HG03342 (cell line): ENCODE results near the gene NACA.

Source experiments
- ATAC-seq: cut with Tn5 transposase; IDR thresholded peaks from one replicate; pipeline ENCODE4 v1.9.1; 2021; ENCODE audit warnings: mild to moderate bottlenecking, moderate library complexity; ENCODE audit not compliant: unreplicated experiment

Gene NACA

DNA sequence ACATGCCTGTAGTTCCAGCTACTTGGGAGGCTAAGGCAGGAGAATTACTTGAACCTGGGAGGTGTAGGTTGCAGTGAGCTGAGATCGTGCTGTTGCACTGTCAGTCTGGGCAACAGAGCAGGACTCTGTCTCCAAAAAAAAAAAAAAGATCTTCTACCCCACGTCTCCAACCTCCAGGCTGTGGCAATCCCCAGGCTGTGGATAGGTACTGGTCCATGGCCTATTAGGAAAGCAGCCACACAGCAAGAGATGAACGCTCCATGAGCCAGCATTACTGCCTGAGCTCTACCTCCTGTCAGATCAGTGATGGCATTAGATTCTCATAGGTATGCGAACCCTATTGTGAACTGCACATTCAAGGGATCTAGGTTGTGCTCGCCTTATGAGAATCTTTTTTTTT, 30.9 kb downstream of the NACA start:
- no peak for ATAC-seq

DNA sequence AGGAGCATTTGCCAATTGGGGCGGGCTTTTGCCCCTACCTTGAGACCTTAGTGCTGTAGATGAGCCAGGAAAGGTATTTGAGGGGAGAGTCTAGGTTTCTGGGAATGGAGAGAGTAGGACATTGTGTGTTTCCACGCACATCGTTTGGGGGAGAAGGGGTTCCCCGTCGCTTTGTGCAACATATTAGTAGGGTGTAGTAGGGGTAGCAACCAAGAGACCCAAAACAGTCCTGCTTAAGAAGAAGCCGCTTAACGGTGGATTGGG, 36.3 kb downstream of the NACA start:
- no peak for ATAC-seq

DNA sequence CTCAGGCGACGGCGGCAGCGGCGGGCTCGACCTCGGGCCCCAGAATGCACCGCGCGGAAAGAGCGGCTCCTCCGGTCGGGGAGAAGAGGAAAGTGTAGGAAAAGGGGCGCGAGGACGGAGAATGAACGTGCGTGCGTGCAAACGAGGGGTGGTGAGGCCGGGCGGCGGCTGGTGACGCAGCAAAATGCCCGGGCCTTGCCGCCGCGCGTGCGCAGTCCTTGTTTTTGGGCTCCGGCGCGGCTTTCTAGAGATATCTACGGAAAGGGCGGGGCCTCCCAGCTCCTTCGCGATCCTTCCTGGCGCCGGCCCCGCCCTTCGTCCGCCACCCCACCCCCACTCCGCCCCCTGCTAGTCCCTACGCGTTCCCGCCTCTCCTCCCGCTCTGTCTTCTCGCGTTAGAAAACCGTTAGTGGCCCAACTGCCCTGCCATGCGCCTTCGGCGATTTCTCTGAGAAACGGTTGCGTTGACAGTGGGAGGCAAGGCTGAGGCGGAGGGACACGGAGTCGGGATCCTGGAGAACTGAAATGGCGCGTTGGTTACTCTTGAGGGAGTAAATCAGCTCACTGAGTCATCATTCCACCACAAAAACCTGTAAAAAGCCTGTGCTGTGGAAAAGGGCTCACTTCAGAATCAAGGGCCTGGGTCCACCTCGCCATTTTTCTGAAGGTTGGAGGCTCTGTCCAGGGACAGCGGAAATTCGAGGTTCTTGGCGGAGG, 36.8 kb downstream of the NACA start, which contains the start of gene PTGES3:
Gene PTGES3 (minus strand): TSS at position 156 of the 717 bp plus-strand sequence. CDS start 285 bp downstream, outside the sequence.
- ATAC-seq, result peak; percentile 61

DNA sequence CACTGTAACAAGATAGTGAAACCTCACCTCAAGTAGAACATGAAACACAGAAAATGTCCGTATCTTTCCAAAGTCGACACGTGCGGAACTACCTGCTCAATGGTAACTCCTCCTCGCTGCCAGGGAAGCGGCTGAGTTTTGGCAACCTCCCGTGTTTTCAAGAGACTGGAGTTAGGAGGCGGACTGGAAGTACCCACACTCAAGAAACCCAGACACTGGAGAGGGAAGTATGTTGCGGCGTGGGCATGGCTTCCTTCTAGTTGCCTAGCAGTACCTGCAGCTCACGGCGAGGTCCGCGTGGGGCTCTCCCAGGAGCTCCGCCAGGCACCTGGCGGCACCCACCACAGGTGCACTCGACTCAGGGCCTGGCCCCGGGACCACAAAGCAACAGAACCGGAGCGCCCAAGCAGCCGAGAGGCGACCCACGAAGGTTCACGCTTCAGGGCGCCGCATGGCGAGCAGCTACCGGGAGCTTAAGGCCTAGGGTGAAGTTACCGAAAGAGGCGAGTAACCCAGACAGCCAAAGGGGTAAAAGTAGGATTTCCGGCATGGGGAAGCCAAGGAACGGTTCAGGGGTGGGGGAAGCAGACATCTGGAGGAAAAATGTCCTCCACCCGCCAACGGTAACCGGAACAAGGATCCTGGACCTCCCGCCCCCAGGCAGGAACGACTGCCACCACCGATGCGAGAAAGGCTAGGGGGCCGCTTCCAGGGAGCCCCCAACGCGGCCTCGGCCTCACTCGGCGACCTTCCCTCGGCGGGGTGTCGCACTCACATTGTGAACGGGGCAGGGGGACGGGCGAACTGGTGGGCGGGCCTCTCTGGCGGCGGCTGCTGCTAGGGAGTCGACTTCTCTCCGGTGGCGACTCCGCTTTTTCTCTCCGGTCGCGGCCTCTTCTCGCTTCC, 37.6 kb downstream of the NACA start:
- peak; percentile 26 for ATAC-seq

DNA sequence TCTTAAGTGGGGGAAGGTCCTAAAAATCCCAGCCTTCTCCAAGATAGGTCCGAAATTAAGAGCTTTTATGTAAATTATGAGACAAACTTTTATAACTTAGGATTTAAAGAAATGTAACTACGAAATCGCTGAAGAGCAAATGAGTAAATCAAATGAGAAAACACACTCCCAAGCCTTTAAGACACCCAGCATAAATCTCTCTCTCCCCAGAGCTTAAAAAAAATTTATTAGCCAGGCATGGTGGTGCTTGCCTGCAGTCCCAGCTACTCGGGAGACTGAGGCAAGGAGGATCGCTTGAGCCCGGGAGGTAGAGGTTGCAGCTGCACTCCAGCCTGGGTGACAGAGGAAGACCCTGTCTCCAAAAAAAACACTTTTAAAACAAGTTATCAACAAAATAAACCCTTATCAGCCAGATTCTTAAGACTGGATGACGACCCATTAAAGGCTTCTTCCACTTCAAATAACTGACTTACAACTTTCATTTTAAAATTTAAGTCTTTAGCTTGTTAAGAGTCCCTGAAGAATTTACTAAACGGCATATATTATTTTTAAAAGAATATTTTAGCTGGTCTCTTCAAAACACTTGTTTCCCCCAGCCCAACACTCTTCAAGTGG, 40.2 kb downstream of the NACA start:
- no peak for ATAC-seq

DNA sequence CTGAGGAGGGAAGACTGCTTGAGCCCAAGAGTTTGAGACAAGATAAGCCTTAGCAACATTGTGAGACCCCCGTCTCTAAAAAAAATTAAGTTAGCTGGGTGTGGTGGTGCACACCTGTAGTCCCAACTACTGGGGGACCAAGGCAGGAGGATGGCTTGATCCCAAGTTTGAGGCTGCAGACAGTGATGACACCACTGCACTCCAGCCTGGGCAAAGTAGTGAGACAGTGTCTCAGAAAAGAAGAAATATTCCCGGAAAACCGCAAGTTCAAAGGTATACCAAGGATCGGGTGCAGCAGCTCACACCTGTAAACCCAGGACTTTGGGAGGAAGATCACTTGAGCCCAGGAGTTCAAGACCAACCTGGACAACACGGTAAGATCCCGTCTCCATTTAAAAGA, 42.8 kb downstream of the NACA start:
- ATAC-seq, result no peak

DNA sequence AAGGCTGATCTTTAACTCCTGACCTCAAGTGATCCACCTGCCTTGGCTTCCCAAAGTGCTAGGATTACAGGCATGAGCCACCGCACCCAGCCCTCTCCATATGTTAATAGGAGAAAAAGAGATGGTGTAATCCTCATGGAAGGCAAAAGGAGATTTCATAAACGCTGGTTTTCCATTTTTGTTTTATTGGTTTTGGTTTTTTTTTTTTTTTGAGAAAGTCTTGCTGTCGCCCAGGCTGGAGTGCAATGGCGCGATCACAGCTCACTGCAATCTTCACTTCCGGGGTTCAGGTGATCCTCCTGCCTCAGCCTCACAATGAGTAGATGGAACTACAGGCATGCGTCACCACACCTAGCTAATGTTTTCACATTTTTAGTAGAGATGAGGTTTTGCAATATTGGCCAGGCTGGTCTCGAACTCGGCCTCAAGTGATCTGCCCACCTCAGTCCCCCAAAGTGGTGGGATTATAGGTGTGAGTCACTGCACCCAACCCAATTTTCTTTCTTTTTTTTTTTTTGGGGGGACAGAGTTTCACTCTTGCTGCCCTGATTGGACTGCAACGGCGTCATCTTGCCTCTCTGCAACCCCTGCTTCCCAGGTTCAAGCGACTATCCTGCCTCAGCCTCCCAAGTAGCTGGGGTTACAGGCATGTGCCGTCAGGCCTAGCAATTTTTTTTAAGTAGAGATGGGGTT, 45.1 kb downstream of the NACA start:
- no peak for ATAC-seq

DNA sequence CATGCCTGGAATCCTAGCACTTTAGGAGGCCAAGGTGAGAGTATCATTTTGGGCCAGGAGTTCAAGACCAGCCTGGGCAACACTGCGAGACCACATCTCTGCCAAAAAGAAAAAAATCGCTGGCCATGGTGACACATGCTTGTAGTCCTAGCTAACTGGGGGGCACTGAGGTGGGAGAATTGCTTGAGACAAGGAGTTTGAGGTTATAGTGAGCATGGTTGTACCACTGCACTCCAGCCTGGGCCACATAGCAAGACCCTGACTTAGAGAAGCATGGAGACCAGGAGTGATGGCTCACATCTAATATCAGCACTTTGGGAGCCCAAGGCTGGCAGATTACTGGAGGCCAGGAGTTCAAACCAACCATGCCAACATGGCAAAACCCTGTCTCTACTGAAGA, 46.2 kb downstream of the NACA start:
- no peak for ATAC-seq

DNA sequence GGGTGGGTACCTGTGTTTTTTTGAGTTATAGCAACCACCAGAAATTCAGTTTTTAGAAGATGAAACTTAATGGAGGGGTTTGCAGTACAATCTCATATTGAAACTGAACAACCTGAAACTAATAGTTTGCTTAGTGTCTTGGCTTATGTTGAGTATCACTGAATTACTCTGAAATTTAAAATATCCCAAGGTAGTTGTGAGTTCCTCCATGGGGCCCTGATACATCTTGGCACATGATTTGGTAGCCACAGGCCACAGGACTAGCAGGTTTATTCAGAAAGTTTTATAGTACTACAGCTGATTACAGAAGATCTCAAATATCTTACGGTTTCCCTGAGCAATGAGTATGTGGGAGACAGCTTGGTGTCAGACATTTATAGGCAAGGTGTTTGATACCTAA, 47.4 kb downstream of the NACA start:
- peak; percentile 51 for ATAC-seq

DNA sequence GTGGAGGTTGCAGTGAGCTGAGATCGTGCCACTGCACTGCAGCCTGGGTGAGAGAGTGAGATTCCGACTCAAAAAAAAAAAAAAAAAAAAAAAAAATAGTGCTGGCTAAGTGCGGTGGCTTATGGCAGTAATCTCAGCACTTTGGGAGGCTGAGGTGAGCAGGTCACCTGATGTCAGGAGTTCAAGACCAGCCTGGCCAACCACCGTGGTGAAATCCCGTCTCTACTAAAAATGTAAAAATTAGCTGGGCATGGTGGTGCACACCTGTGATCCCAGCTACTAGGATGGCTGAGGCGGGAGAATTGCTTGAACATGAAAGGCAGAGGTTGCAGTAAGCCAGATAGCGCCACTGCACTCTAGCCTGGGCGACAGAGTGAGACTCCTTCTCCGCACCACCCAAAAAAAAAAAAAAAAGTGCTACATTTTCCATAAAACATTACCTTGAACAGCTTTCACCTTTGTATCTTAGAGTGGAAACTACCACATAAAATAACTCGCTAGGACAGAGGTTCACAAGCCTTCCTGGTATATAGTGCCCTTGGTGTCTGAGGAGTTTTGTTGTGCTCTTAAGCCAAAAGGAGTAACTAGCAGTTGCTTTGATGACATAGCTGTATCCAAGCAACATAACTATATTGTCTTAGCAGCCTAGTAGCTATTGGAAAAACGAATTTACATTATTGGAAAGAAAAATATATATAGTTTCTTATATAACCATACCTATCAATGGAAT, 48.1 kb downstream of the NACA start:
- no peak for ATAC-seq

DNA sequence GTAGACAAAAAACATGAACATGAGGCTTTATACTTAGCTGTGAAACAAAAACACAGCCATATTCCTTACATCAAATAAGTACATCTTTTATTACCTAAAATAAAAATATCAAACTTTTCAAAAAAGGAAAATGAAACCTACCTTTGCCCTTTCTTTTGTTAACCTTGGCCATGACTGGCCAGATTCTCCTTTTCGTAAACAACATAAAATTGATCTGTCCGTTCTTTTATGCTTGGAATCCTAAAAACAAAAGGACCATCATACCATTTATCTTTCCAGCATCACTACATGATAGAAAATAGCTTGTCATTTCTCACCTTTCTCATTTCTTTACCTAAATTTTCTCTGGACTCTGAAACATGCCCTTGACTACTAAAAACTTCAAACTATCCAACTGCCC, 53.5 kb downstream of the NACA start:
- no peak for ATAC-seq

DNA sequence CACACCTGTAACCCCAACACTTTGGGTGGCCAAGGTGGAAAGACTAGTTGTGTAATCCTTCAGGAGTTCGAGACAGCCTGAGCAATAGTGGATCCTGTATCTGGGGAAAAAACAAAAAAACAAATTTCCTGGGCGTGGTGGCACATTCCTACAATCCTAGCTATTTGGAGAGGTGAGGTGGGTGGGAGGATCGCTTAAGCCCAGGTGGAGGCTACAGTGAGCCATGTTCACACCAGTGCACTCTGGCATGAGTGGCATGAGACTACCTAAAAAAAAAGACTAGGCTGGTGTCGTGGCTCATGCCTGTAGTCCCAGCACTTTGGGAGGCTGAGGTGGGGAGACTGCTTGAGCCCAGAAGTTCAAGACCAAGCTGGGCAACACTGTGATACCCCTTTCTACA, 54.3 kb downstream of the NACA start:
- ATAC-seq, result no peak

DNA sequence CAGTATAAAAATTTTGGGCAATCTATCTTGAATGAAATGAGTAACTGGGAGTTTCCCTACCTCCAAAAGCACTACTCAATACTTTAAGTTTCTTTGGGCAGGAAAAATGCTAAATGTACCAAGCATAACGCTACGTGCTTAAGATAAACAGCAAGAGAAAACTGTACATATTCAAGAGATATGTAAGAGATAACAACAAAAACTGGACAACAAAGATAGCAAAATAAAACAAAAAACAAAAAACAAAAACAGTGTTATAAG, 57.0 kb downstream of the NACA start:
- ATAC-seq, result no peak
